GM12874 (cell line): ENCODE results near the gene INF2.

ENCODE experiments used
- TF ChIP-seq, protein P1 (sequence below): IDR thresholded peaks from 2 replicates; pipeline ENCODE4 v1.5.1; 2011; ENCODE audit warnings: low read depth, mild to moderate bottlenecking, control low read depth, low read length, moderate library complexity; ENCODE audit not compliant: insufficient read depth

INF2 gene

DNA sequence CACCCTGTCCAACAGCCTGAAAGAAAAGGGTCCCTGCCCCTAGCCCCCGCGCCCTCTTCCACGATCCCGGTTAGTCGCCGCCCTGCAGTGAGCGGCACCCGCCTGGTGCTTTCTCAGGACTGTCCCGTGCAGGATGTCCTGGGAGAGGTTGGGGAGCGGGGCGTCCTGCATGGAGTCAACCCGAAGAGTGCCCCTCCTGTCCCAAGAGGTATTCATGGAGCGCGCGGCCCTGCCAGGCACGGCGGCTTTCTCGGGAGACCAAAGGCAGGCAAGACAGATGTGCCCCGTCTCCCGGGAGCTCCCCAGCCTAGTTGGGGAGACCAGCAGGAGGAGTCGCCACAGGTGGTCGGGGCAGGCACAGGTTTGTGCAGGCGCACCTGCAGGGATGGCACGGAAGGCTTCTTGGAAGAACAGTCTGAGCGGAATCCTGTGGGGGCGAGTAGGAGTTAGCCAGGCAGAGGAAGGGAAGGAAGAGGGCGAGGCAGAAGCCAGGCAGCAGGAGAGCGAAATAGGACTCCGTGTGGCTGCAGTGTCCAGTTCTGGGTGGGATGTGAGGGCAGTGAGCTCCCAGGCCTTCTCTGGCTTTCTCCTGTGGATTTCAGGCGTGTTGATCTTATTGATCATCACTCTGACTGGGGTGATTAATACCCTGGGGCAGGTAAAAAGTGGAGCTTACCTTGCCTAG, 64.3 kb downstream of the INF2 start:
- TF ChIP-seq, protein P1, sequence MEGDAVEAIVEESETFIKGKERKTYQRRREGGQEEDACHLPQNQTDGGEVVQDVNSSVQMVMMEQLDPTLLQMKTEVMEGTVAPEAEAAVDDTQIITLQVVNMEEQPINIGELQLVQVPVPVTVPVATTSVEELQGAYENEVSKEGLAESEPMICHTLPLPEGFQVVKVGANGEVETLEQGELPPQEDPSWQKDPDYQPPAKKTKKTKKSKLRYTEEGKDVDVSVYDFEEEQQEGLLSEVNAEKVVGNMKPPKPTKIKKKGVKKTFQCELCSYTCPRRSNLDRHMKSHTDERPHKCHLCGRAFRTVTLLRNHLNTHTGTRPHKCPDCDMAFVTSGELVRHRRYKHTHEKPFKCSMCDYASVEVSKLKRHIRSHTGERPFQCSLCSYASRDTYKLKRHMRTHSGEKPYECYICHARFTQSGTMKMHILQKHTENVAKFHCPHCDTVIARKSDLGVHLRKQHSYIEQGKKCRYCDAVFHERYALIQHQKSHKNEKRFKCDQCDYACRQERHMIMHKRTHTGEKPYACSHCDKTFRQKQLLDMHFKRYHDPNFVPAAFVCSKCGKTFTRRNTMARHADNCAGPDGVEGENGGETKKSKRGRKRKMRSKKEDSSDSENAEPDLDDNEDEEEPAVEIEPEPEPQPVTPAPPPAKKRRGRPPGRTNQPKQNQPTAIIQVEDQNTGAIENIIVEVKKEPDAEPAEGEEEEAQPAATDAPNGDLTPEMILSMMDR, result no peak

DNA sequence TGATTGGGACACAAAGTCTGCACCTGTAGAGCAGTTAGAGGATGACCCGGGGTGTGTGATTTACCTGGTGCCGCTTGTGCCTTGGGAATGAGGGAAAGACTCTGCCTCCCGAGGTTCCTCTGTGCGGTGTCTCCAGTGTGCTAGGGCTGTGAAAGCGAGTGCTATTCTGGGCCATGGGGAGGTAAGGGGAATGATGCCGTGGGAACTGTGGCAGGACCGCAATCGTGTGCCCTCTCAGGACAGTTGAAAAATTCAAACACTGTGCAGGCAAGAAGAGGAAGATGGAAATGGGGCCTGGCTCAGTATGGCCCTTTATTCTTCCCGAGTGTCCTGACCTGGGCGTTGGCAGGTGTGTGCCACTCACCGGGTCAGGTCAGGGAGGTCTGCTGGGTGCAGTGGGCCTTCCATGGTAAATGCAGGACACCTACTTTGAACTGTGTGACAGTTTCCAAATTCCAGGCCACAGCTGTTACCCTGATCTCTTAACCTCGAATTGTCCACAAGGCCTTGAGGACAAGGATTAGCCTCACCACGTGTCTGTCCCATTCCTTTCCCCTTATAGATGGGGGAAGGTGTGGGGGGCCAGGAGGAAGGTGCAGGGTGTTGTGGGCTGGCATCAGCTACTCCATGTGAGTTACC, 64.9 kb downstream of the INF2 start:
- TF ChIP-seq, protein P1, result no peak

DNA sequence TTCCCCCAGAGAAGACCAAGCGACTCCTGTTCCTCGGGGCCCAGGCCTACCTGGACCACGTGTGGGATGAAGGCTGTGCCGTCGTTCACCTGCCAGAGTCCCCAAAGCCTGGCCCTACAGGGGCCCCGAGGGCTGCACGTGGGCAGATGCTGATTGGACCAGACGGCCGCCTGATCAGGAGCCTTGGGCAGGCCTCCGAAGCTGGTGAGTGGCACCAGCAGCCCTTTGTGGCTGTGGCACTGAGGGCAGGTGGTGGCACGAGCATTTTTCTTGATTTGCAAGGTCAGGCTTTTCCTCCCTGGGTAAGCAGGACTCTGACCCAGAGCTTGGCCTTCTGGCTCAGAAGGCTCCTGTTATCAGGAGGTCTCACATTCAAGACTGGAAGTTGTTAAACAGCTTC, 66.2 kb downstream of the INF2 start:
- TF ChIP-seq, protein P1, result no peak

DNA sequence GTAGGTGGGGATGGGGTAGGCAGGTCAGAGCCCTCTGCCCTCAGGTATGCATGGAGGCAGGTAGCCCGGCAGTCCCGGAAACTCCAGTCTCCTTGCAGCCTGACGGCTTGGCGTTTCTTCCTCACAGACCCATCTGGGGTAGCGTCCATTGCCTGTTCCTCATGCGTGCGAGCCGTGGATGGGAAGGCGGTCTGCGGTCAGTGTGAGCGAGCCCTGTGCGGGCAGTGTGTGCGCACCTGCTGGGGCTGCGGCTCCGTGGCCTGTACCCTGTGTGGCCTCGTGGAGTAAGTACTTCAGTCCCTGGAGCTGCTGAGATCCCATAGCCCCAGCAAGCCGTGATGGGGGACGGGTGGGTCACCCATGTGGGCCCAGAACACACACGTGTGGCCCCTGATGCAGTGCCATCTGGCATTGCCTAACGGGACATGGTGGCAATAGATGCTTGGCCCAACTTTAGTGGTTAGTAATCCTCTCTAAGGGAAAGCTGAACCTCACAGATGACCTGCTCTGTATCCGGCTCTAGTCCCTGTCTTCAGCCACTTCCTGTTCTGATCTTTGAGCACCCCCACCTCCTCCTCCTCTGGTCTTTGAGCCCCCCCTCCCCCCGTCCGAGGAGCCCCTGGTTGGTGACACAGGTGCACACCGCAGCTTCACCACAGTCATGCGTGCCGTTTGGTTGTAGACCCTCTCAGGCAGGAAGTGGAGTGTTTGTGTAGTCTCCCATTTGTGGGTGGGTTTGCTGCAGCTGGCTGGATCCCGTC, 67.2 kb downstream of the INF2 start:
- TF ChIP-seq, protein P1, result no peak

DNA sequence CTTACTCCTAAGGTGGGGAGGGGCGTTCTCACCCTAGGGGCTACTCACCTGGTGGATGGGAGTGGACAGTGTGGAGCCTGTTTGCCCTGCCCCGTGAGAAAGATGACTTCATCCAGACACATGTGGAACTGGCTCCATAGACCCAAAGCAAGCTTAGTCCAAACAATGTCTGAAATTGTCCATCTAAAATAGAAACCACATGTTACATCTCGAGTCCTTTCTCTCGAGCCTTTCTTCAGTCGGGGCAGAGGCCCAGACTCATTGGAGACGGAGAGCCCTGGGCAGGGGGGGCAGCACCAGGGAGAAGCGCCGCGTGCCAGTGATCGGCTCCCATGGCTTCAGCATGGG, 67.8 kb downstream of the INF2 start:
- TF ChIP-seq, protein P1, result no peak

DNA sequence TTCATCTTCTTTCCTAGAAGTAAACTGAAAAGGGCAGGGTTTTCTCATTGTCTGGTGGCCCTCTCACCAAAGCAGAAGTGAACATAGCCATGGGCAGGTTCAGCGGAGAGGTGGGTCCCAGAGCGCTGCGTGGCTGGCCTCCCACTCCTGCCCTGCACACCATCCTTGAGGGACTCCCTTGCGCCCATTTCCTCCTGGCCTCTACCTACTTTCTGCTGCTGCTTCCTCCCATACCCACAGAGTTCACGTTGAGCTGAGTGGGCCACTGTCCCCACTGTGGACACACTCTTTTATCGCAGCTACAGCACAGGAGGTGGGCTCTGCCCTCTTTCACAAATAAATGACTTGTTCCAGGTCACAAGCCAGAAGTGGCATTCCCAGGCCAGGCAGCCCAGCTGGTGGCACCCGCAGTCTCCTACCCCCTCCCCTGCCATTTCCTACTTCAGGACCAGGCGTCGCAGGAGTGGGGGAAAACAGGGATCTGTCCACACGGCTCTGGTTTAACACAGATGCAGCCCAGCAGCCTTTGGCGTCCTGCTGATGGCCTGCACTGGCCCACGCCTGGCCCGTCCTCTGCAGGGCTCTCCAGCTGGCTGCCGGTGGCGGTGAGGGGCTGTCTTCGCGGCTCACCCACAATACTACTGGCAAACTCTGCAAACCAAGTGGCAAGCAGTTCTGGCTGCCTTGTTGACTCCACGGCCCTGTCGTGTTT, 68.4 kb downstream of the INF2 start:
- TF ChIP-seq, protein P1, result no peak
